ENCODE measurements around the gene SPPL3. TPM values are rescaled to one million over a fixed set of nuclear protein-coding genes. Genes with fewer than 3 reads are reported as not detected.

Gene SPPL3
- polyA plus RNA-seq, 1 of the 3 experiments (the other 2 are of a cell fraction) = 18.8 TPM

DNA sequence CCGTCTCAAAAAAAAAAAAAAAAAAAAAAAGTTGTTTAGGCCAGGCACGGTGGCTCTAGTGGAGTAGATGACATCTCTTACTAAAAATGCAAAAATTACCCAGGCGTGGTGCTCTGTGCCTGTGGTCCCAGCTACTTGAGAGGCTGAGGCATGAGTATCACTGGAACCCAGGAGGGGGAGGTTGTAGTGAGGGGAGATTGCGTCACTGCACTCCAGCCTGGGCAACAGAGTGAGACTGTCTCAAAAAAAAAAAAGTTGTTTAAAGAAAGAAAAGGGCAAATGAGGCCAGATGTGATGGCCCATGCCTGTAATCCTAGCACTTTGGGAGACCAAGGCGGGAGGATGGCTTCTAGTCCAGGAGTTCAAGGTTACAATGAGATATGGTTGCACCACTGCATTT lies 36.6 kb upstream of the SPPL3 start:
- no peaks in the 10 kb centered on the region for H3K9me2 ChIP-seq
- no peaks in the 10 kb centered on the region for H3K36me3 ChIP-seq (replicated peaks in 1 of 2; ENCODE audit: control insufficient read depth in 1 of 2, insufficient read depth in 2 of 2, low read length in 1 of 2)
- ChIA-PET CTCF (interaction anchor here (0.6 to 1.7 kb wide), 2 partner anchors 26 to 91 kb away, joined by 3 read pairs; no protein-coding TSS in a partner anchor), POLR2A (no interaction called here)
- no peaks in the 10 kb centered on the region for H3F3A ChIP-seq (replicated peaks; ENCODE audit: insufficient read depth)
- H3K4me1 ChIP-seq (ENCODE audit: control insufficient read depth in 1 of 2, insufficient read depth in 2 of 2, low read depth in 1 of 2, low read length in 1 of 2) = no peaks in the 10 kb centered on the region
- TF ChIP-seq ZBTB33 (IDR thresholded peaks at IDR 0.05; ENCODE audit: borderline replicate concordance, low read depth) (no peak), RFX5 (IDR thresholded peaks at IDR 0.05; ENCODE audit: low read length) (no peak), USF2 (IDR thresholded peaks at IDR 0.05; ENCODE audit: borderline replicate concordance, low read depth, low read length) (no peak), POLR2AphosphoS5 (IDR thresholded peaks at IDR 0.05; ENCODE audit: low read depth, low read length) (no peak)
- H3K27me3 ChIP-seq (ENCODE audit: insufficient read depth) = no peaks in the 10 kb centered on the region; the same call in 1 of the 2 replicates
- no peaks in the 10 kb centered on the region for H3K79me2 ChIP-seq (ENCODE audit: insufficient read depth)
- H3K4me3 ChIP-seq (ENCODE audit: low read depth in 2 of 2, low read length in 1 of 2) = no peak overlapping the region
- H2AFZ ChIP-seq (ENCODE audit: low read depth) = no peak overlapping the region
- no peak overlapping the region for H3K9ac ChIP-seq
- H3K9me3 ChIP-seq = no peaks in the 10 kb centered on the region
- 55% methylated on average over 5 of the region's 5 CpGs for WGBS (ENCODE audit: low lambda C conversion rate)
- H4K20me1 ChIP-seq (ENCODE audit: insufficient read depth) = no peaks in the 10 kb centered on the region
- H3K27ac ChIP-seq (ENCODE audit: low read depth in 2 of 2, low read length in 1 of 2) = no peak overlapping the region
- H3K4me2 ChIP-seq = no peak overlapping the region
- DNase-seq = no peak

- Histone ChIP-seq H2AFZ (ENCODE audit: low read depth) (no peak overlapping the region), H3K4me2 (no peak overlapping the region), H3K4me1 (ENCODE audit: control insufficient read depth in 1 of 2, insufficient read depth in 2 of 2, low read depth in 1 of 2, low read length in 1 of 2) (no peaks in the 10 kb centered on the region), H4K20me1 (ENCODE audit: insufficient read depth) (no peaks in the 10 kb centered on the region), H3K36me3 (replicated peaks in 1 of 2; ENCODE audit: control insufficient read depth in 1 of 2, insufficient read depth in 2 of 2, low read length in 1 of 2) (no peaks in the 10 kb centered on the region), H3K27me3 (ENCODE audit: insufficient read depth) (no peaks in the 10 kb centered on the region; the same call in 1 of the 2 replicates), H3K9me2 (no peaks in the 10 kb centered on the region), H3K79me2 (ENCODE audit: insufficient read depth) (no peaks in the 10 kb centered on the region), H3K27ac (ENCODE audit: low read depth in 2 of 2, low read length in 1 of 2) (no peak overlapping the region), H3K9me3 (no peaks in the 10 kb centered on the region), H3K9ac (no peak overlapping the region), H3K4me3 (ENCODE audit: low read depth in 2 of 2, low read length in 1 of 2) (no peak overlapping the region), H3F3A (replicated peaks; ENCODE audit: insufficient read depth) (no peaks in the 10 kb centered on the region)
- 39% methylated on average over 5 of the region's 5 CpGs for WGBS (ENCODE audit: low lambda C conversion rate)
- ChIA-PET POLR2A (no interaction called here), CTCF (interaction anchor here (0.6 to 2.3 kb wide), 4 partner anchors 25 to 819 kb away, joined by 3 to 9 read pairs (median 3); no protein-coding TSS in a partner anchor)
- no peak for DNase-seq
- TF ChIP-seq ELF1 (IDR thresholded peaks at IDR 0.05) (no peak), TEAD4 (IDR thresholded peaks at IDR 0.05; ENCODE audit: borderline replicate concordance, insufficient read depth) (no peak), CHD2 (IDR thresholded peaks at IDR 0.05; ENCODE audit: low read length, partially characterized antibody) (no peak), FOXM1 (IDR thresholded peaks at IDR 0.05; ENCODE audit: low read depth) (no peak), USF2 (IDR thresholded peaks at IDR 0.05; ENCODE audit: borderline replicate concordance, low read depth, low read length) (no peak), TAF1 (IDR thresholded peaks at IDR 0.05; ENCODE audit: borderline replicate concordance, low read depth, low read length) (no peak), PBX3 (IDR thresholded peaks at IDR 0.05) (no peak), YY1 (IDR thresholded peaks at IDR 0.05; ENCODE audit: low read depth) (no peak), ZBTB33 (IDR thresholded peaks at IDR 0.05; ENCODE audit: borderline replicate concordance, low read depth) (no peak), IRF3 (IDR thresholded peaks at IDR 0.05; ENCODE audit: low read depth, low read length) (no peak), FOXJ3 (CRISPR knock-in tag; IDR thresholded peaks at IDR 0.05) (no peak)
- TF ChIP-seq, protein P1, sequence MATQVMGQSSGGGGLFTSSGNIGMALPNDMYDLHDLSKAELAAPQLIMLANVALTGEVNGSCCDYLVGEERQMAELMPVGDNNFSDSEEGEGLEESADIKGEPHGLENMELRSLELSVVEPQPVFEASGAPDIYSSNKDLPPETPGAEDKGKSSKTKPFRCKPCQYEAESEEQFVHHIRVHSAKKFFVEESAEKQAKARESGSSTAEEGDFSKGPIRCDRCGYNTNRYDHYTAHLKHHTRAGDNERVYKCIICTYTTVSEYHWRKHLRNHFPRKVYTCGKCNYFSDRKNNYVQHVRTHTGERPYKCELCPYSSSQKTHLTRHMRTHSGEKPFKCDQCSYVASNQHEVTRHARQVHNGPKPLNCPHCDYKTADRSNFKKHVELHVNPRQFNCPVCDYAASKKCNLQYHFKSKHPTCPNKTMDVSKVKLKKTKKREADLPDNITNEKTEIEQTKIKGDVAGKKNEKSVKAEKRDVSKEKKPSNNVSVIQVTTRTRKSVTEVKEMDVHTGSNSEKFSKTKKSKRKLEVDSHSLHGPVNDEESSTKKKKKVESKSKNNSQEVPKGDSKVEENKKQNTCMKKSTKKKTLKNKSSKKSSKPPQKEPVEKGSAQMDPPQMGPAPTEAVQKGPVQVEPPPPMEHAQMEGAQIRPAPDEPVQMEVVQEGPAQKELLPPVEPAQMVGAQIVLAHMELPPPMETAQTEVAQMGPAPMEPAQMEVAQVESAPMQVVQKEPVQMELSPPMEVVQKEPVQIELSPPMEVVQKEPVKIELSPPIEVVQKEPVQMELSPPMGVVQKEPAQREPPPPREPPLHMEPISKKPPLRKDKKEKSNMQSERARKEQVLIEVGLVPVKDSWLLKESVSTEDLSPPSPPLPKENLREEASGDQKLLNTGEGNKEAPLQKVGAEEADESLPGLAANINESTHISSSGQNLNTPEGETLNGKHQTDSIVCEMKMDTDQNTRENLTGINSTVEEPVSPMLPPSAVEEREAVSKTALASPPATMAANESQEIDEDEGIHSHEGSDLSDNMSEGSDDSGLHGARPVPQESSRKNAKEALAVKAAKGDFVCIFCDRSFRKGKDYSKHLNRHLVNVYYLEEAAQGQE (IDR thresholded peaks at IDR 0.05; ENCODE audit: low read depth, low read length) = no peak
Measured at GRCh38 chr12:120940006-120940405, 35.8 kb upstream of the SPPL3 start.
